ENCODE data around the gene CDYL2.

Gene CDYL2

DNA sequence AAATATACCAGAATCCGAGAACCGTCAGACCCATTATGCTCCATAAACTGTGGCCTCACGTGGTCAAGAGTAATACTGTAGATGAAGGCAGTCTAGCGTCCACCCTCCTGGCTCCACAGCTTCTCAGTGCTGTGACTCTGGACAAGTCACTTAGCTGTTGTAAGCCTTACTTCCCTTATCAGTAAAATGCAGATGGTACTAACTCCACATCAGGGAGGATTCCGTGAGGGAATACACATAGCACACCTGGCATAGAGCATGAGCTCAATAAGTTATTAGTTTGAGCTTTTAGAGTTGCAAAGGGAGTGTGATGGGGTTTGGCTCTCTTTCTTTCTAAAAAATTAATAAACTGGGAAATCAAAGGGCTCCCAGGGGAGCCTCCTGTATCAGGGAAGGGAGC, 49.9 kb downstream of the CDYL2 start:
- Histone ChIP-seq H3K9ac (no peak overlapping the region), H4K20me1 (peaks cover 16% of the 10 kb centered on the region; the same call in 1 of the 2 replicates), H3K9me3 (no peaks in the 10 kb centered on the region), H3K36me3 (no peaks in the 10 kb centered on the region), H3K27ac (no peak overlapping the region), H3K4me1 (no peaks in the 10 kb centered on the region), H3K4me3 (no peak overlapping the region), H3K4me2 (no peak overlapping the region), H3K27me3 (no peaks in the 10 kb centered on the region)
- no peak for TF ChIP-seq Cebpa-rat (IDR thresholded peaks at IDR 0.05)

DNA sequence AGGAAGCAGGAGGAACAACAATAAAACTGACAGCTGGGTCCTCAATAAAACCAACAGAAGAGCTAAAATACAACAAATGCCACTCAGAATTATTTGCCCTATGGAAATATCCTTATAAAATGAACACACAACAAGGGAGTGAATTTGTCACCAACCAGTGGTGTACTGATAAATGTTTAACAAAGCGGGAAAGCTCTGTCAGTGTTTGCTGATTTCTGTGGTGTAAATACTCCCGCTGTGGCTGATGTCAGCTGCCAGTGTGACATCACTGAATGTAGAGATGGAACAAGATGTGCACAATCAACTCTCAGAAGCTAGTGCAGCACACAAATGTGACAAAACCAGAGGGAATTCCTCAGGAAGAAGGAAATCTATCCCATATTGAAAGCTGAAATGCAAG, 51.9 kb downstream of the CDYL2 start:
- H3K27me3 ChIP-seq = no peaks in the 10 kb centered on the region
- H4K20me1 ChIP-seq = peaks cover 16% of the 10 kb centered on the region; the same call in 1 of the 2 replicates
- H3K4me1 ChIP-seq = no peaks in the 10 kb centered on the region
- TF ChIP-seq Cebpa-rat (IDR thresholded peaks at IDR 0.05) = no peak
- no peak overlapping the region for H3K9ac ChIP-seq
- H3K4me3 ChIP-seq = no peak overlapping the region
- H3K27ac ChIP-seq = no peak overlapping the region
- no peaks in the 10 kb centered on the region for H3K9me3 ChIP-seq
- no peak overlapping the region for H3K4me2 ChIP-seq
- no peaks in the 10 kb centered on the region for H3K36me3 ChIP-seq

DNA sequence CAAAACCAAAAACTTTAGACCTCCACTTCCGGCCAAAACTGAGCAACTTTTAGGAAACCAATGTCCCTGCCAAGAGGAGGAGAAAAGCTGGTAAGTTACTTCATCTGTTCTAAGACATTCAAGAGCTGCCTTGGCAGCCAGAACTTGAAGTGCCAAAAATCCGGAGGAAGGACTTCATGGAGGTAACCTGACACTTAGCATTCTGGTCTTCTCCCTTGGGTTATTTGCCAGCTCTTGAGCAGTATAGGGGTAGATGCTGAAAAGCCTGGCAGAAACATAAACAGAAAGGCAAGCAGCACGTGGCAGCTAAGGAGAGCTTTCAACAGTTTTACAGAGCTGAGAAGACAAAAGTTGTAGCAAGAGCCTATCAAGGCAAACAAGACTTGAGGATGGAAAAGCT, 53.2 kb downstream of the CDYL2 start:
- Histone ChIP-seq H3K4me2 (no peak overlapping the region), H3K9ac (no peak overlapping the region), H3K36me3 (no peaks in the 10 kb centered on the region), H3K27ac (no peak overlapping the region), H4K20me1 (peaks cover 16% of the 10 kb centered on the region; the same call in 1 of the 2 replicates), H3K27me3 (no peaks in the 10 kb centered on the region), H3K4me3 (no peak overlapping the region), H3K9me3 (no peaks in the 10 kb centered on the region), H3K4me1 (no peaks in the 10 kb centered on the region)
- no peak for TF ChIP-seq Cebpa-rat (IDR thresholded peaks at IDR 0.05)

DNA sequence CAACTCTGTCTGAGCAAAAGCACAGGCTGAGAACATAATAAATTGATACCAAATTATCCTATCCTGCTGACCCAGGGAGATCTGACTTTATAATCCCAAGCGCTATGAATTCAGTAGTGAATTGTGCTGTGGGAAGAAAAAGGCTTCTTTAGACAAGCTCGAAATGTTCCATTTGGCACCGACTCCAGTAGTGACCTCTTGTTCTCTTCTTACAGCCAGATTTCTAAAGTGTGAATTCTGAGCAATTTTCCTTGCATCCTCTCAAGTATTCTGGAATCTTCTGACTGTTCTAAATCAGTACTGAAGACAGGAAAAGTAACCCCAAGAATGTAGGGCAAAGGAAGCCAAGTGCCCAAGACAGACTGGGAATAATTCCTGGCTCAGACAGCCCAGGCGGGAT, 58.2 kb downstream of the CDYL2 start:
- TF ChIP-seq Cebpa-rat (IDR thresholded peaks at IDR 0.05) = no peak
- no peaks in the 10 kb centered on the region for H3K36me3 ChIP-seq
- no peaks in the 10 kb centered on the region for H3K27me3 ChIP-seq
- H3K27ac ChIP-seq = no peak overlapping the region
- no peaks in the 10 kb centered on the region for H3K4me1 ChIP-seq
- no peak overlapping the region for H3K4me3 ChIP-seq
- peaks cover 5% of the 10 kb centered on the region; the same call in 1 of the 2 replicates for H3K9me3 ChIP-seq
- H3K9ac ChIP-seq = no peak overlapping the region
- peaks cover 12% of the 10 kb centered on the region; the same call in 1 of the 2 replicates for H4K20me1 ChIP-seq
- no peak overlapping the region for H3K4me2 ChIP-seq

DNA sequence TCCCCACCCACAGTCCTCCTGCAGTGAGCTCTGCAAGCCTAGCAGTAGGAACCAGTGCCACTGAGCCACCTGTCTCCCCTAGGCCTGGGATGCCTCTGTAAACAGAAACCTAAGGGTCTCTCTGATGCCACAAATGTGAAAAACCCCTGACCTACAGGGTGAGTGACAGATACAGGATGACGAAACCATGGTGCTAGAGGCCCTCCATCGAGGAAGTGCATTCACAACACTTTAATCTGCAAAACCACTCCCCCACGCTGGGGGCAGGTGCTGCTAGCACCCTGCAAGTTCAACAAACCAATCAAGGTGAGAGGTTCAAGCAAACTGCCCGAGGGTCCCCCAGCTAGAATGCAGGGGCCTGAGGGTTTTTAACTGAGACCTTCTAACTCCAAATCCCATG, 59.5 kb downstream of the CDYL2 start:
- Histone ChIP-seq H3K27ac (no peak overlapping the region), H4K20me1 (peaks cover 12% of the 10 kb centered on the region; the same call in 1 of the 2 replicates), H3K9ac (no peak overlapping the region), H3K4me3 (no peak overlapping the region), H3K27me3 (no peaks in the 10 kb centered on the region), H3K9me3 (peaks cover 11% of the 10 kb centered on the region), H3K4me2 (no peak overlapping the region), H3K4me1 (no peaks in the 10 kb centered on the region), H3K36me3 (peaks cover 4% of the 10 kb centered on the region)
- TF ChIP-seq Cebpa-rat (IDR thresholded peaks at IDR 0.05) = no peak

DNA sequence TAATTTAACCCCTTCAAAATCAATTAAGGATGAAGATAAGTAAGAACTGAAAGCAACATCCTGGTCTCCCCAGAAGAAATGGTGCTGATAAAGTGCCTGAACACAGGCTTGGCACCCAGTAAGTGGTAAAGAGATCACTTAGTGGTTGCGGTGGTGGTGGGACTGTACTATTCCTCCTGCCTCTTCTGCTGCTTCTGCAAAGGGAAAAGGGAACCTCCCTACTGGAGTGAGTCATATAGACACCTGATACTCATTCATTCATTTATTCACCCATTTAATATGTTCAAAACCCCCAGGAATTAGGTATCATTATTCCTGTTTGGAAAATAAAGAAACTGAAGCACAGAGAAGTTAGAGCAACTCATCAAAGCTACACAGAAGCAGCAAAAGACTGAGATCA, 60.6 kb downstream of the CDYL2 start:
- no peak for TF ChIP-seq Cebpa-rat (IDR thresholded peaks at IDR 0.05)
- Histone ChIP-seq H3K4me2 (no peak overlapping the region), H3K4me3 (no peak overlapping the region), H3K27me3 (no peaks in the 10 kb centered on the region), H3K27ac (no peak overlapping the region), H3K4me1 (no peaks in the 10 kb centered on the region), H4K20me1 (peaks cover 12% of the 10 kb centered on the region; the same call in 1 of the 2 replicates), H3K36me3 (peaks cover 9% of the 10 kb centered on the region), H3K9ac (no peak overlapping the region), H3K9me3 (peaks cover 18% of the 10 kb centered on the region)

DNA sequence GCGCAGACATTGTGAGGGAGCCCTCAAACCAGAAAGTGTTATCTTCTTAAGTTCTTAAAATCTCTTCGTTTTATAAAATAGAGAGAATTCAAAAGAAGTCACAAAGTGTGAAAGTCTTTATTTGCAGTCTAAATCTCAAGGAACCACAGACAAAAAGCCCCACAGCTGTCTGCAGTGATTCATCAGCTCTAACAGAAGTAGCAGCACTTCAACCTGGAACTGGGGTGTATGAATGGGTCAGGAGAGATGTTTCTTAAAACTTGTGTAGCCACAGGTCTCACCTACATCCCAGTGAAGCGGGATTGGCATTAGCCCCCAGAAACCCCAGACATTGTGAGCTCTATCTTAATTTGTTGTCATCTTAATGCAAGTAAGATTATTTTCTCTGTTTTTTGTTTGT, 61.1 kb downstream of the CDYL2 start:
- Histone ChIP-seq H3K27ac (no peak overlapping the region), H4K20me1 (peaks cover 12% of the 10 kb centered on the region; the same call in 1 of the 2 replicates), H3K36me3 (peaks cover 9% of the 10 kb centered on the region), H3K9ac (no peak overlapping the region), H3K4me1 (no peaks in the 10 kb centered on the region), H3K9me3 (peaks cover 18% of the 10 kb centered on the region), H3K4me2 (no peak overlapping the region), H3K27me3 (no peaks in the 10 kb centered on the region), H3K4me3 (no peak overlapping the region)
- no peak for TF ChIP-seq Cebpa-rat (IDR thresholded peaks at IDR 0.05)

DNA sequence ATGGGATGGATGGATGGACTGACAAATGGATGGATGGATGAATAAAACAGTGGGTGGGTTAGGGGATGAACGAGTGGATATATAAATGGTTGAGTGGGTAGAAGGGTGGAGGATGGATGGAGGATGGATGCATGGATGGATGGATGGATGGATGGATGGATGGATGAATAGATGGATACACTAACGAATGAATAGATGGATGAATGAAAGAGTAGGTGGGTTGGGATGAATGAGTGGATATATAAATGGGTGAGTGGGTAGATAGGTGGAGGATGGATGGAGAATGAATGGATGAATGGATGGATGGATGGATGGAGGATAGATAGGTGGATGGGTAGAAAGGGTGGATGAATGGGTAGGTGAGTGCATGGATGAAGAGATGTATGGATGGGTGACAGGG, 62.1 kb downstream of the CDYL2 start:
- no peak for TF ChIP-seq Cebpa-rat (IDR thresholded peaks at IDR 0.05)
- Histone ChIP-seq H3K9me3 (peaks cover 18% of the 10 kb centered on the region), H3K4me1 (no peaks in the 10 kb centered on the region), H3K27ac (no peak overlapping the region), H3K9ac (no peak overlapping the region), H3K4me3 (no peak overlapping the region), H4K20me1 (peaks cover 12% of the 10 kb centered on the region; the same call in 1 of the 2 replicates), H3K36me3 (peaks cover 9% of the 10 kb centered on the region), H3K4me2 (no peak overlapping the region), H3K27me3 (no peaks in the 10 kb centered on the region)

DNA sequence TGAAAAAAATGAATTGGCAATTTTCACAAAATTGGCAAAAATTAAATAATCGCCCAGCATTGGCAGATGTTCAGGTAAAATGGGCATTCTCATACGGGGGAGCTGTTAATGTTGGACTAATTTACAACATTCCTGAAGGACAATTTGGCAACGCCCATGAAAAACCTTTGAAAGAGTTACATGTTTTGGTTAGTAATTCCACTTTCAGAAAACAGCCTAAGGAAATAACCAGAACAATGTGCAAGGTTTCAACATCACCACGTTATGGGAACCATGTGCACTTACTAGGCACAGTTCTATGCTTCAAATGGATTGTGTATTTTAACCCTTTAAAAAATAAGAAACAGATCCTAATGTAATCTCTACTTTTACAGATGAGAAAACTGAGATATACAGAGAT, 62.7 kb downstream of the CDYL2 start:
- no peaks in the 10 kb centered on the region for H3K27me3 ChIP-seq
- no peak overlapping the region for H3K4me2 ChIP-seq
- no peak overlapping the region for H3K4me3 ChIP-seq
- peaks cover 18% of the 10 kb centered on the region for H3K9me3 ChIP-seq
- no peak overlapping the region for H3K27ac ChIP-seq
- peaks cover 9% of the 10 kb centered on the region for H3K36me3 ChIP-seq
- H3K9ac ChIP-seq = no peak overlapping the region
- peaks cover 12% of the 10 kb centered on the region; the same call in 1 of the 2 replicates for H4K20me1 ChIP-seq
- TF ChIP-seq Cebpa-rat (IDR thresholded peaks at IDR 0.05) = no peak
- H3K4me1 ChIP-seq = no peaks in the 10 kb centered on the region

DNA sequence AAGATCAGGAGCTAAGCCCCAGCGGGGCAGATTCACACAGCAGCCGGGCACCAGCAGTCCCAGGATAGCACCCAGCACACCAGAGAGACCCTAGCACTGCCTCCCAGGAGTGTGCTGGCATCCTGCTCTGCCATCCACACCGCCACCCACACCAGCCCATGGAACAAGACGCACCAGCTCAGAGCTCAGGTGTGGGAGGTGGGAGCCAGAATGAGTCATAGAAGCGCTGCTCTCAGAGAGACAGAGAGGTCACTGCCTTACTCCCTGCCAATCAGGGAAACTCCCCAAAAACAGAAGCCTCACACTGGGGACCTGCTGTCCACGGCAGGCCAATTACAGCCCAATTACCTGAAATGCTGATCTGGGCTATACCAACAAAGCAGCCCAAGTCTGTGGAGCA, 64.9 kb downstream of the CDYL2 start:
- Histone ChIP-seq H3K9ac (no peak overlapping the region), H3K36me3 (peaks cover 9% of the 10 kb centered on the region), H3K9me3 (peaks cover 18% of the 10 kb centered on the region), H3K27ac (no peak overlapping the region), H3K4me1 (no peaks in the 10 kb centered on the region), H4K20me1 (peaks cover 2% of the 10 kb centered on the region; the same call in 1 of the 2 replicates), H3K4me2 (no peak overlapping the region), H3K27me3 (no peaks in the 10 kb centered on the region), H3K4me3 (no peak overlapping the region)
- no peak for TF ChIP-seq Cebpa-rat (IDR thresholded peaks at IDR 0.05)

DNA sequence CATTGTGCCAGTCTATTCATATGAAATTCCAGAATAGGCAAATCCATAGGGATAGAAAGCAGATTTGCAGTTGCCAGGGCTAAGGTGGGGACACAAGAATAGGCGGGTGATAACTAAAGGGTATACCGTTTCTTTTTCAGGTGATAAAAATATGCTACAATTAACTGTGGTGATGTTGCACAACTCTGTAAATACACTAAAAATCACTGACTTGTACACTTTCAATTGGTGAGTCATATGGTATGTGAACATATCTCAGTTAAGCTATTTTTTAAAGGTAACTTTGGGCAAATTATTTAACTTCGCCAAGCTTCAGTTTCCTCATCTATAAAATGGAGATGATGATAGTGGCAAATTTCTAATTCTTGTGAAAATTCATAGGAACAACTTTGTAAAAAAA, 65.9 kb downstream of the CDYL2 start:
- TF ChIP-seq Cebpa-rat (IDR thresholded peaks at IDR 0.05) = no peak

More for the DNA sequence above, 65.9 kb downstream of the CDYL2 start:
- Histone ChIP-seq H3K4me3 (no peak overlapping the region), H4K20me1 (no peaks in the 10 kb centered on the region), H3K27ac (no peak overlapping the region), H3K27me3 (no peaks in the 10 kb centered on the region), H3K4me1 (no peaks in the 10 kb centered on the region), H3K4me2 (no peak overlapping the region), H3K9ac (no peak overlapping the region), H3K36me3 (peaks cover 9% of the 10 kb centered on the region), H3K9me3 (peaks cover 18% of the 10 kb centered on the region)
